Astrocyte (in vitro differentiated cells and primary cell): Measurements from ENCODE around the gene REEP6. TPM values are rescaled to one million over a fixed set of nuclear protein-coding genes. Genes with fewer than 3 reads are reported as not detected.

Experiments used
- DNase-seq: peaks from one replicate; pipeline ENCODE4 v3.0.0-alpha.2; 2010; ENCODE audit warnings: low read depth
- FAIRE-seq: peaks from 2 replicates; lab custom pipeline; 2011; peaks lifted over from hg19 to GRCh38; lab: Jason Lieb, UNC
- H2AFZ ChIP-seq: 2 replicates; pipeline ENCODE4 v1.6.0; 2012; ENCODE audit warnings: low read depth, low read length, inconsistent platforms
- H3K27ac ChIP-seq: 2 replicates; pipeline ENCODE4 v1.5.1; 2011; ENCODE audit warnings: low read depth, low read length, inconsistent platforms
- H3K27me3 ChIP-seq: 2 replicates; pipeline ENCODE4 v1.6.0; 2011; ENCODE audit warnings: low read length, inconsistent platforms; ENCODE audit not compliant: insufficient read depth
- H3K36me3 ChIP-seq: 2 replicates; pipeline ENCODE4 v1.5.1; 2011; ENCODE audit warnings: low read length, inconsistent platforms; ENCODE audit not compliant: insufficient read depth
- H3K4me1 ChIP-seq: 2 replicates; pipeline ENCODE4 v1.5.1; 2011; ENCODE audit warnings: low read length, inconsistent platforms; ENCODE audit not compliant: insufficient read depth
- H3K4me2 ChIP-seq: 2 replicates; pipeline ENCODE4 v1.6.0; 2012; ENCODE audit warnings: low read length, inconsistent platforms
- H3K4me3 ChIP-seq: 2 replicates; pipeline ENCODE4 v1.5.1; 2011; ENCODE audit warnings: low read depth, mild to moderate bottlenecking, low read length, inconsistent platforms; ENCODE audit not compliant: insufficient read depth
- H3K79me2 ChIP-seq: 2 replicates; pipeline ENCODE4 v1.6.0; 2012; ENCODE audit warnings: mild to moderate bottlenecking, low read length, inconsistent platforms; ENCODE audit not compliant: insufficient read depth
- H3K9ac ChIP-seq: 2 replicates; pipeline ENCODE4 v1.6.0; 2012; ENCODE audit warnings: mild to moderate bottlenecking, low read length, inconsistent platforms
- H3K9me3 ChIP-seq: 2 replicates; pipeline ENCODE4 v1.5.1; 2012; ENCODE audit warnings: low read depth, mild to moderate bottlenecking, low read length, inconsistent platforms; ENCODE audit not compliant: insufficient read depth
- H4K20me1 ChIP-seq: 2 replicates; pipeline ENCODE4 v1.6.0; 2012; ENCODE audit warnings: low read length, inconsistent platforms; ENCODE audit not compliant: insufficient read depth
- H3K27ac Mint-ChIP-seq: one replicate; pipeline ENCODE4 v1.8.0; 2021; ENCODE audit warnings: mild to moderate bottlenecking, mixed read lengths; ENCODE audit not compliant: unreplicated experiment
- H3K27me3 Mint-ChIP-seq: one replicate; pipeline ENCODE4 v1.8.0; 2021; ENCODE audit warnings: low read depth, mixed read lengths; ENCODE audit not compliant: unreplicated experiment
- H3K36me3 Mint-ChIP-seq: one replicate; pipeline ENCODE4 v1.8.0; 2021; ENCODE audit warnings: low read depth, mixed read lengths; ENCODE audit not compliant: unreplicated experiment
- H3K4me1 Mint-ChIP-seq: one replicate; pipeline ENCODE4 v1.8.0; 2021; ENCODE audit warnings: low read depth, mixed read lengths; ENCODE audit not compliant: unreplicated experiment
- H3K4me3 Mint-ChIP-seq: one replicate; pipeline ENCODE4 v1.8.0; 2021; ENCODE audit warnings: mild to moderate bottlenecking, moderate library complexity, mixed read lengths; ENCODE audit not compliant: unreplicated experiment
- H3K9me3 Mint-ChIP-seq: one replicate; pipeline ENCODE4 v1.8.0; 2021; ENCODE audit warnings: mild to moderate bottlenecking, mixed read lengths; ENCODE audit not compliant: unreplicated experiment
- CTCF ChIP-seq: IDR thresholded peaks from 2 replicates; pipeline ENCODE4 v1.5.1; 2011; ENCODE audit warnings: low read depth, mild to moderate bottlenecking, inconsistent platforms, low read length, moderate library complexity; ENCODE audit not compliant: insufficient read depth
- EZH2 ChIP-seq: IDR thresholded peaks from 2 replicates; pipeline ENCODE4 v1.6.1; 2012; ENCODE audit warnings: mild to moderate bottlenecking, low read length, inconsistent platforms; ENCODE audit not compliant: insufficient read depth
- total RNA-seq: library from RNA; stranded (reverse); gene quantifications from 2 replicates; pipeline ENCODE4 v1.2.1, GENCODE V29; 2021

REEP6 gene
- total RNA-seq, 1 donor from 2014 or later: 5.7 TPM

- peaks cover 69% of the 10 kb centered on the region for H4K20me1 ChIP-seq
- FAIRE-seq (no peak), DNase-seq (no peak)
- no peak overlapping the region for H3K4me3 ChIP-seq
- H3K9me3 Mint-ChIP-seq: peaks cover 3% of the 10 kb centered on the region
- no peaks in the 10 kb centered on the region for H3K36me3 Mint-ChIP-seq
- H3K4me3 Mint-ChIP-seq: no peak overlapping the region
- peak overlapping the region; percentile 62 for H3K27ac Mint-ChIP-seq
- H3K4me1 Mint-ChIP-seq: peaks cover 4% of the 10 kb centered on the region
- H2AFZ ChIP-seq: no peak overlapping the region
- no peak overlapping the region for H3K27ac ChIP-seq
- peaks cover 5% of the 10 kb centered on the region for H3K27me3 ChIP-seq
- H3K79me2 ChIP-seq: peaks cover 15% of the 10 kb centered on the region
- no peaks in the 10 kb centered on the region for H3K36me3 ChIP-seq
- H3K9me3 ChIP-seq: no peaks in the 10 kb centered on the region
- H3K4me1 ChIP-seq: peaks cover 12% of the 10 kb centered on the region
- peaks cover 2% of the 10 kb centered on the region for H3K27me3 Mint-ChIP-seq
- H3K9ac ChIP-seq: no peak overlapping the region
- no peak overlapping the region for H3K4me2 ChIP-seq
- TF ChIP-seq EZH2 (no peak), CTCF (no peak)
Observed at GRCh38 chr19:1473085-1473851, 17.7 kb upstream of the REEP6 start.

DNA sequence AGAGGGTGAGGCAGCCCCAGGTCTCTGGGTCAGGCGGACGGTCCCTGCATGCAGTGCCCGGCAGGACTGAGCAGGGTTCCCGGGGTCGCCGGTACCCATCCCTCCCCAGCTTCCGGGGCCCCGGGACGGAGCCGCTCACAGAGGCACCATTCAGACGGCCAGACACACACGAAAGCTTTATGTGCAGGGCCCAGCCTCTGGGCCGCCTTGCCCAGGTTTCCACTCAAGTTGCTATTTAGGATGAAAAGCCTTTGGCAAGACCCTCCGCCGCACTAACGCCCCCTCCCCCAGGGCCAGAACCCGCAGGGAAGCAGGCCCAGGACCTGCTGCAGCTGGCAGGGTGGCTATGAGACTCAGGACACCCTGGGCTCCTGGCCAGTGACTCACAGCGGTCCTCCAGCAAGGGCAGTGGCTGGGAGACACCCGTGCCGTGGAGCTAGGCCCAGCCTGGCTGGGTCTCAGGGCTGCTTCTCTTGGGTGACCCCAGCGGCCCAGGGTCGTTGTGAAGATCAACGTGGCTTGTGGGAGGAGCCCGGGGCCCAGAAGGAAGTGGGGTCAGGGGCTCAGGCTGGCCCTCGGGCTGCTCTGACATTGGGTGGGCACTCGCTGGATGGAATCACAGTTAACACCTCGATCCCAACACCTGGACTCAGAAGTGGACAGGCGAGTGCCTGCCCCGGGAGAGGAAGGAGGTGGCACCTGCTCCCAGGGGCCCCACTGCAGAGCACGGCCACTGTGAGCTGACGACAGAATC is 16.8 kb upstream of the REEP6 start:
- FAIRE-seq: no peak
- Histone ChIP-seq H3K4me3 (no peak overlapping the region), H3K9ac (no peak overlapping the region), H3K27me3 (peaks cover 5% of the 10 kb centered on the region), H2AFZ (no peak overlapping the region), H3K79me2 (peaks cover 23% of the 10 kb centered on the region), H3K9me3 (no peaks in the 10 kb centered on the region), H3K27ac (no peak overlapping the region), H3K36me3 (no peaks in the 10 kb centered on the region), H4K20me1 (peaks cover 69% of the 10 kb centered on the region), H3K4me2 (peak overlapping the region; percentile 32), H3K4me1 (peaks cover 12% of the 10 kb centered on the region)
- peaks cover 3% of the 10 kb centered on the region for H3K9me3 Mint-ChIP-seq
- H3K4me1 Mint-ChIP-seq: peaks cover 4% of the 10 kb centered on the region
- DNase-seq: peak; percentile 47
- no peaks in the 10 kb centered on the region for H3K36me3 Mint-ChIP-seq
- no peak overlapping the region for H3K27ac Mint-ChIP-seq
- no peak overlapping the region for H3K4me3 Mint-ChIP-seq
- H3K27me3 Mint-ChIP-seq: peaks cover 2% of the 10 kb centered on the region
- TF ChIP-seq CTCF (no peak), EZH2 (no peak)
